SH-SY5Y (cell line): ENCODE measurements around the gene CHCHD5.

ENCODE experiments used
- GATA2 ChIP-seq: IDR thresholded peaks from 2 replicates; pipeline ENCODE4 v1.6.1; 2011; ENCODE audit warnings: mild to moderate bottlenecking, low read depth, low read length
- GATA3 ChIP-seq: IDR thresholded peaks from 2 replicates; pipeline ENCODE4 v1.6.1; 2011; ENCODE audit warnings: low read depth, mild to moderate bottlenecking, low read length, moderate library complexity

DNA sequence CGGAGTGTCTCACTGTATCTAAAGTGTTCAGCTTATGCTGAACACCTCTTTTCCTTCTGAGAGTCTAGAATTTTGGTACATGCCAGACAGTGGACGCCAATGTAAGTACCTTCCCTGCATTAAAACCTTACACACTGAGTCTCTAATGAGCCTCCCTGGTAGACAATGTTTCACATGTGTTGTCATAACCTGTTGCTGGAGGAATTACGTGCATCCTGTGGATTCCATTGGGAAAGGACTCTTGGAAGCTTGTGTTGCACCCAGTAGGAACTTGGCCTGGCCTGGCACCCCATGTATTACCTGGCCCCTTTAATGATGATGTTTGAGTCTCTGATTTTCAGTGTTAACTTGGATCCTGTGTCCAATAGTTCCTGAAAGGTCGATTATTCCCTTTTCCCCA lies 20.5 kb downstream of the CHCHD5 start:
- no peak for TF ChIP-seq GATA2
- TF ChIP-seq GATA3: no peak
